Superior temporal gyrus (tissue), 1 donor: Measurements from ENCODE around the gene RNPEP.
"Not testable (repeated sequence)": the region's sequence is repeated elsewhere in the genome, so short reads cannot be mapped to it uniquely, and the experiment has no call there.

Experiments used
- DNase-seq: peaks from one replicate; pipeline ENCODE4 v3.0.0-alpha.2; 2016; ENCODE audit errors: extremely low spot score

The RNPEP gene

GRCh38 chr1:201958348-201958747 is 24.1 kb upstream of the RNPEP start:
- no peak for DNase-seq

- DNase-seq = not testable (repeated sequence)
Measured at GRCh38 chr1:201962382-201962781, 20.1 kb upstream of the RNPEP start.

- no peak for DNase-seq
Measured at GRCh38 chr1:201964261-201964660, 18.2 kb upstream of the RNPEP start.

GRCh38 chr1:201966171-201966570 is 16.3 kb upstream of the RNPEP start:
- no peak for DNase-seq

GRCh38 chr1:201968202-201968925 is 14.1 kb upstream of the RNPEP start:
- DNase-seq = no peak

- DNase-seq = no peak
Measured at GRCh38 chr1:201970334-201971159, 11.9 kb upstream of the RNPEP start.

- peak; percentile 52 for DNase-seq
Measured at GRCh38 chr1:201982082-201982622, 296 bp upstream of the RNPEP start.

- DNase-seq = peak; percentile 48
Measured at GRCh38 chr1:201983380-201983805, 945 bp downstream of the RNPEP start.

GRCh38 chr1:201984446-201984845 is 2.0 kb downstream of the RNPEP start:
- DNase-seq = no peak

GRCh38 chr1:201985355-201985754 is 2.9 kb downstream of the RNPEP start:
- no peak for DNase-seq

- no peak for DNase-seq
Measured at GRCh38 chr1:201988601-201989000, 6.2 kb downstream of the RNPEP start.

- DNase-seq = no peak
Measured at GRCh38 chr1:201989354-201990128, 7.1 kb downstream of the RNPEP start.

- no peak for DNase-seq
Measured at GRCh38 chr1:201990427-201990826, 8.0 kb downstream of the RNPEP start.

- DNase-seq = peak; percentile 68
Measured at GRCh38 chr1:201999625-202000238, 17.3 kb downstream of the RNPEP start.

- no peak for DNase-seq
Measured at GRCh38 chr1:202002507-202002906, 20.1 kb downstream of the RNPEP start.

- peak; percentile 32 for DNase-seq
Measured at GRCh38 chr1:202004711-202005110, 22.3 kb downstream of the RNPEP start.

- no peak for DNase-seq
Measured at GRCh38 chr1:202005958-202006357, 23.5 kb downstream of the RNPEP start.

- DNase-seq = no peak
Measured at GRCh38 chr1:202007304-202007703, 24.9 kb downstream of the RNPEP start.

- no peak for DNase-seq
Measured at GRCh38 chr1:202007805-202008489, 25.5 kb downstream of the RNPEP start.

- DNase-seq = peak; percentile 94
Measured at GRCh38 chr1:202009326-202010179, 27.1 kb downstream of the RNPEP start.
